Duodenal mucosa (tissue), 2 donors: ENCODE results near the gene RNF130.

Experiments used
- H3K27ac ChIP-seq: one replicate; pipeline ENCODE4 v1.7.0; 2013; ENCODE audit warnings: low read depth, low read length
- H3K27me3 ChIP-seq, 2 donors: one replicate each; pipeline ENCODE4 v1.7.0; 2013; ENCODE audit warnings: low read length in 2 of 2, control low read depth in 1 of 2; ENCODE audit not compliant: insufficient read depth in 2 of 2, control insufficient read depth in 1 of 2
- H3K36me3 ChIP-seq, 2 donors: one replicate each; pipeline ENCODE4 v1.7.0; 2013; ENCODE audit warnings: low read length in 2 of 2, control low read depth in 1 of 2; ENCODE audit not compliant: insufficient read depth in 2 of 2, control insufficient read depth in 1 of 2
- H3K4me1 ChIP-seq, 2 donors: one replicate each; pipeline ENCODE4 v1.7.0; 2013; ENCODE audit warnings: low read length in 2 of 2, control low read depth in 1 of 2; ENCODE audit not compliant: insufficient read depth in 2 of 2, control insufficient read depth in 1 of 2
- H3K4me3 ChIP-seq, 2 donors: one replicate each; pipeline ENCODE4 v1.7.0; 2013; ENCODE audit warnings: low read length in 2 of 2, low read depth in 1 of 2
- H3K9ac ChIP-seq, 2 donors: one replicate each; pipeline ENCODE4 v1.7.0; 2013; ENCODE audit warnings: low read length in 2 of 2, low read depth in 1 of 2
- H3K9me3 ChIP-seq, 2 donors: one replicate each; pipeline ENCODE4 v1.7.0; 2013; ENCODE audit warnings: low read length in 2 of 2, control low read depth in 1 of 2; ENCODE audit not compliant: control insufficient read depth in 1 of 2

Gene RNF130

GRCh38 chr5:180102636-180103035 lies 31.1 kb upstream of the RNF130 start:
- Histone ChIP-seq H3K4me1 (no peaks in the 10 kb centered on the region), H3K4me3 (no peak overlapping the region), H3K9me3 (peaks cover 0 to 13% of the 10 kb centered on the region in 2 donors), H3K27ac (no peak overlapping the region), H3K27me3 (no peaks in the 10 kb centered on the region), H3K9ac (no peak overlapping the region), H3K36me3 (no peaks in the 10 kb centered on the region)

- H3K27ac ChIP-seq = no peak overlapping the region
- H3K27me3 ChIP-seq = no peaks in the 10 kb centered on the region
- no peaks in the 10 kb centered on the region for H3K4me1 ChIP-seq
- H3K36me3 ChIP-seq = no peaks in the 10 kb centered on the region
- H3K9me3 ChIP-seq = peaks cover 0 to 8% of the 10 kb centered on the region in 2 donors
- no peak overlapping the region for H3K4me3 ChIP-seq
- H3K9ac ChIP-seq = no peak overlapping the region
Observed at GRCh38 chr5:180101451-180102105, 30.0 kb upstream of the RNF130 start.

DNA sequence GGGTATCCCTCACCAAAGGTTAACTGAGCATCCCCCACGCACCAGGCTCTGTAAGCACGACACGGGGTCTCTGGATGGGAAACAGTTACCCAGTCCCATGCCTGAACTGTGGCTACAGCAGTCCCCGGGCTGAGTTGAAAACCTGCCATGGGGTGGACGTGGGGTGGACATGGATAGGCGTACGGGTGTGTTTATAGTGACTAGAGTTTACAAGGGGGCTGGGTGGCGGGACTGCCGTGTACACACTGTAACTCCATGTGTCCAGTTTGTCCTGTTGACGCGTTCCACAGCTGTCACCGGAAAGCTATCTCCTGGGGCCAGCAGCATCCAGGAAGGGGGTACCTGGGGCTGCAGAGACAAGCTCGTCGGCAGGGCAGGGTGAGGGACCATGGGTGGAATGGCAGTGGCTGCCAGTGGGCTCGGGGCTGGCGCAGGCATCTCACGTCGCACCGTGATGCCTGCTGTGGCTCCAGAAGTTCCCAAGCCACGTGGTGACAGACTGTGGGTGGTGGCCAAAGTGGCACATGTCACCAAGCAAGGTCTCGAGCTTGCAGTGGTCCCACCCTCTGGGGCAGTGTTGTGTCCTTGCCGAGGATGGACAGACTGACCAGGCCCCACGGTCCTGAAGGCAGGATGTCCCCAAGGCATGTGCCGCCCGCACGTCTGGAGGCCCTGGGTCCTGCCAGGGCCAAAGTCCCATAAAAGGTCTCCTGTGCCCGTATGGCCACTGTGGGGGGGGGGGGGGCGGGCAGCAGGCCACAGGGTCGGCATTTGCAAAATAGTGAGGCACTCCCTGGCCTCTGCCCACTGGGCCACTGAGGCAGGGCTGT lies 29.3 kb upstream of the RNF130 start:
- no peak overlapping the region for H3K27ac ChIP-seq
- no peaks in the 10 kb centered on the region for H3K4me1 ChIP-seq
- H3K9me3 ChIP-seq = peaks cover 0 to under 1% of the 10 kb centered on the region in 2 donors
- H3K27me3 ChIP-seq = no peaks in the 10 kb centered on the region
- H3K9ac ChIP-seq = no peak overlapping the region
- H3K4me3 ChIP-seq = no peak overlapping the region
- no peaks in the 10 kb centered on the region for H3K36me3 ChIP-seq

DNA sequence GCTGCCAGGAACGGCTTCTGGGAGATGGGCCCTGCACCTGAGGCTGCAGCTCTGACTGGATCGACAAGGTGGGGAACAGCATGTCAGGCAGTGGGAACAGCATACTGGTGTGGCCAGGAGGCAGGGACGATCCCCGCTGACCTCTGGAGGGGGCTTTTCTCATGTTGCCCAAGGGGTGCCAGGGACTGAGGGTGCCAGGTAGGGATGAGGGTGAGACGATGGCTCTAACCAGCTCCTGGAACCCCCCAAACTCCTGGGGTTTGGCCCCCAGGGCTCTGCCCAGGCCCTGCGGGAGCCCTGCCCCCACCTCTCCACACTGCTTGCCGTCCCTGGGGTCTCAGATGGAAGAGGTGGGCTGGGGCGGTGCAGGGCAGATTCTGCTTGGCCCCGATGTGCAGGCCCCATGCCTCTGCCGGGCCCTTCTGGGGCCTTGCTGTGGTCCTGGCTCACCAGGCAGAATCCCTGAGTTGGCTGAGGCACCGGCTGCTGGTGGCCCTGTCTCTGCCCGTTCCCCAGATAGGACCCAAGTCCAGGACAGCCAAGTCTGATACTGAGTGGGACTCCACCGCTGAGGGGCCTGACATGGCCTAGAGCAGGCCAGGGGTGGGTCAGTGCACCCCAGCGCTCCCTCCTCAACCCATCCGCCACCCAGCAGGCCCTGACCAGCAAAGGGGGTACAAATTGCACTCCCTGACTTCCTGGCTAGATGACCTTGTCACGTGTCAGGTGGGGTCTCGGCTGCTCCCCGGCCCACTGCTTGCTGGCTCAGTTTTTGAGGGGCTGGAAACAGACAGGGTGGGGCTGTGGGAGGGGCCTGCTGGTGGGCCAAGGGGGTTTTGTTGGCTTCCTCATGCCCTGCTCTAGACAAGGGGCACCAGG lies 28.4 kb upstream of the RNF130 start:
- H3K27ac ChIP-seq = no peak overlapping the region

GRCh38 chr5:180098991-180099732 lies 27.6 kb upstream of the RNF130 start:
- Histone ChIP-seq H3K27me3 (no peaks in the 10 kb centered on the region), H3K27ac (no peak overlapping the region), H3K9ac (no peak overlapping the region), H3K9me3 (no peaks in the 10 kb centered on the region), H3K36me3 (no peaks in the 10 kb centered on the region), H3K4me1 (no peaks in the 10 kb centered on the region), H3K4me3 (no peak overlapping the region)

More for the DNA sequence above, 28.4 kb upstream of the RNF130 start:
- H3K4me1 ChIP-seq = no peaks in the 10 kb centered on the region
- no peak overlapping the region for H3K4me3 ChIP-seq
- H3K9ac ChIP-seq = no peak overlapping the region
- no peaks in the 10 kb centered on the region for H3K9me3 ChIP-seq
- H3K36me3 ChIP-seq = no peaks in the 10 kb centered on the region
- H3K27me3 ChIP-seq = no peaks in the 10 kb centered on the region

DNA sequence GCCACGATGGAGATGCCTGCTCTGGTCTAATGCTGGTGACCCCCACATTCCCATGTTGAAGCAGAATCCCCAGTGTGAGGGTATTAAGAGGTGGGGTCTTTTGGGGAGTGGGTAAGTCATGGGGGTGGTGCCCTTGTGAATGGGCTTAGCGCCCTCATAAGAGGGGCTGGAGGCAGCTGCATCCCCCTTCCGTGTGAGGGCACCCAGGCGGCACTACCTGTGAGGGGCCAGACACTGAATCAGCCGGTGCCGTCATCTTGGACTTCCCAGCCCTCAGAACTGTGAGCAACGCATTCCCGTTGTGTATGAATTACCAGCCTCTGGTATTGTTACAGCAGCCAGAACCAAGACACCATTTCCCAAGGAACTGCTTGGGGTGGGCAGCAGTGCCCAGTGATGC lies 27.0 kb upstream of the RNF130 start:
- Histone ChIP-seq H3K4me3 (no peak overlapping the region), H3K27me3 (no peaks in the 10 kb centered on the region), H3K36me3 (no peaks in the 10 kb centered on the region), H3K4me1 (no peaks in the 10 kb centered on the region), H3K27ac (no peak overlapping the region), H3K9ac (no peak overlapping the region), H3K9me3 (no peaks in the 10 kb centered on the region)

DNA sequence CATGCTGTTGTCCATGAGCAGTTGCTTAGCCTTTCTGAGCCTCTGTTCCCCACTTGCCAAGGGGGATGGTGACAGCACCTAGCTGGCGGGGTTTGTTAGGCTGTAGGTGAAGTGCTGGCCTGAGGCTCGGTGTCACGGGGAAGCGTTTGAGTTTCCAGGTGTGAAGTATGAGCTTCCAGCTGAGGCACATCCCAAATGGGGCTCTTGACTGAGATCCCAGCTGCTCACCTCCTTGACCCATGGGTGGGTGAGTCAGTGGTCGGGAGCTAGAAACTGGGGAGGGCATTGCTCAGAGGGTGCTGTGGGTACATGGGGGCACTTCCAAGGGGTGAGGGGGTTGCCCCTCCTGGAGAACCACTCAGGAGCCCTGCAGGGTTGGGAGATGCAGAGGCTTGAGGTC lies 26.4 kb upstream of the RNF130 start:
- H3K4me3 ChIP-seq = no peak overlapping the region
- no peak overlapping the region for H3K27ac ChIP-seq
- no peaks in the 10 kb centered on the region for H3K9me3 ChIP-seq
- H3K4me1 ChIP-seq = no peaks in the 10 kb centered on the region
- no peaks in the 10 kb centered on the region for H3K36me3 ChIP-seq
- no peaks in the 10 kb centered on the region for H3K27me3 ChIP-seq
- no peak overlapping the region for H3K9ac ChIP-seq

GRCh38 chr5:180097163-180097894 lies 25.8 kb upstream of the RNF130 start:
- Histone ChIP-seq H3K27ac (no peak overlapping the region), H3K4me1 (no peaks in the 10 kb centered on the region), H3K9me3 (no peaks in the 10 kb centered on the region), H3K36me3 (no peaks in the 10 kb centered on the region), H3K9ac (no peak overlapping the region), H3K27me3 (no peaks in the 10 kb centered on the region), H3K4me3 (no peak overlapping the region)

DNA sequence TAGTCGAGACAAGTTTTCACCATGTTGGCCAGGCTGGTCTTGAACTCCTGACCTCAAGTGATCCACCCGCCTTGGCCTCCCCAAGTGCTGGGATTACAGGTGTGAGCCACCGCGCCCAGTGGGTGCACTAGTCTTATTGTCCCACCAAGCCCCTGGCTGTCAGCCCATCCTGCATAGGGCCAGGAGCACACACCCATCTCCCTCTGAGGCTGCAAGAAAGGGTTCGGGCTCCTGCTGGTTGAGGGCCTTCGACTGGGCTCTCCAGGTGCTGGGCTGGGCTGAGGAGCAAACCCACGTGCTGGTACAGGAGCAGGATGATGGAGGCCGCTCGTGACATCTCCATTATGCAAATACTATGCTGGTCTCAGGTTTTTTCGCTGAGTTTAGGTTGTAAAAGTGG lies 25.1 kb upstream of the RNF130 start:
- Histone ChIP-seq H3K4me1 (peaks cover 0 to under 1% of the 10 kb centered on the region in 2 donors), H3K36me3 (no peaks in the 10 kb centered on the region), H3K9ac (no peak overlapping the region), H3K27me3 (no peaks in the 10 kb centered on the region), H3K4me3 (no peak overlapping the region), H3K9me3 (no peaks in the 10 kb centered on the region), H3K27ac (no peak overlapping the region)
